ENCODE measurements around the gene KLF16.
"Not testable (repeated sequence)": the region's sequence is repeated elsewhere in the genome, so short reads cannot be mapped to it uniquely, and the experiment has no call there.

DNA sequence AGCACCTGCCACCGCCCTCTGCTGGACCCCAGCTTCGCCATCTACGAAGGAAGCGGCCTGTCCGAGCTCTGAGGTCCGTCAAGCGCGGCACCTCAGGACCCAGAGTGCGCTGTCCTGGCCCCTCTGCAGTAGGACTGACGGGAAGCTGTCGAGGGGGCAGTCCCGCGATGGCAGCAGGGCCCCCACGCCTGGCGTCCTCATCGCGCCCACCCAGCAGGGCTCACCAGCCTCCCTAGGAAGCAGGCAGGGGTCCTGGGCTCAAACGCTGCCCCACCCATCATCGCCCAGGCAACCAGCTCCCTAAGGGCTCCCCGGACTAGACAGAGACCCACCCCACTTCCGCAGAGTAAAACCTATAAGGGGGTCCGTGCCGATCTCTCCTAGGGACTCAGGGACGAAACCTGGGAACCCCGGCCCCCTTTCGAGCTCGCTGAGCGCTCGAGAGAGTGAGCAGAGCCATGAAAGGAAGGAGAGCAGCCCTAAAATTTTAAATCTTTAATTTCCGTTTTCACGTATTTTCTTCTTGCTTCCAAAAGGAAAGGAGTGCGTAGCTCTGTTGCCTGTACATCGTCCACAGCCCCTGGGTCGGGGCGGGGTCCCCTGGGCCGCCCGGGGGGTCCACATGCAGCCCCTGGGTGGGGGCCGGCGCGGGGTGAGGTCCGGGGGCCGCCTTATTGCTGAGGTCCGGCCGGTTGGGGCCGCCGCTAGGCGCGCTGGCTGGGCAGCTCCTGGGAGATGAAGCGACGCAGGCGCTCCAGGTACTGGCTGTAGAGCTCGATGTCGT is 13.3 kb upstream of the KLF16 start:
- TF ChIP-seq POLR2A (IDR thresholded peaks at IDR 0.05) = not testable (repeated sequence)
- TF ChIP-seq, protein P1, sequence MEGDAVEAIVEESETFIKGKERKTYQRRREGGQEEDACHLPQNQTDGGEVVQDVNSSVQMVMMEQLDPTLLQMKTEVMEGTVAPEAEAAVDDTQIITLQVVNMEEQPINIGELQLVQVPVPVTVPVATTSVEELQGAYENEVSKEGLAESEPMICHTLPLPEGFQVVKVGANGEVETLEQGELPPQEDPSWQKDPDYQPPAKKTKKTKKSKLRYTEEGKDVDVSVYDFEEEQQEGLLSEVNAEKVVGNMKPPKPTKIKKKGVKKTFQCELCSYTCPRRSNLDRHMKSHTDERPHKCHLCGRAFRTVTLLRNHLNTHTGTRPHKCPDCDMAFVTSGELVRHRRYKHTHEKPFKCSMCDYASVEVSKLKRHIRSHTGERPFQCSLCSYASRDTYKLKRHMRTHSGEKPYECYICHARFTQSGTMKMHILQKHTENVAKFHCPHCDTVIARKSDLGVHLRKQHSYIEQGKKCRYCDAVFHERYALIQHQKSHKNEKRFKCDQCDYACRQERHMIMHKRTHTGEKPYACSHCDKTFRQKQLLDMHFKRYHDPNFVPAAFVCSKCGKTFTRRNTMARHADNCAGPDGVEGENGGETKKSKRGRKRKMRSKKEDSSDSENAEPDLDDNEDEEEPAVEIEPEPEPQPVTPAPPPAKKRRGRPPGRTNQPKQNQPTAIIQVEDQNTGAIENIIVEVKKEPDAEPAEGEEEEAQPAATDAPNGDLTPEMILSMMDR (IDR thresholded peaks at IDR 0.05) = not testable (repeated sequence)
